C1 segment of cervical spinal cord (tissue), 14 donors: ENCODE data around the gene PCDHGB4.
"Not testable (repeated sequence)": the region's sequence is repeated elsewhere in the genome, so short reads cannot be mapped to it uniquely, and the experiment has no call there.

Source experiments
- DNase-seq, 14 donors: peaks; one replicate each; lab custom pipeline; 2025; lab: John Stamatoyannopoulos, UW

PCDHGB4 gene

GRCh38 chr5:141366016-141366896 lies 21.2 kb upstream of the PCDHGB4 start:
- DNase-seq: no peak

- DNase-seq: no peak
Measured at GRCh38 chr5:141369994-141370848, 17.3 kb upstream of the PCDHGB4 start, which contains the start of gene PCDHGB3. Gene PCDHGB3 (plus strand): TSS chr5:141370242. CDS start chr5:141370395, 153 bp downstream.

GRCh38 chr5:141371572-141372475 lies 15.7 kb upstream of the PCDHGB4 start:
- no peak for DNase-seq

GRCh38 chr5:141373673-141374317 lies 13.7 kb upstream of the PCDHGB4 start, which contains the start of gene PCDHGA6:
Gene PCDHGA6 (plus strand): TSS chr5:141373891. CDS start chr5:141374084, 193 bp downstream.
- DNase-seq: no peak

GRCh38 chr5:141374627-141375026 lies 12.9 kb upstream of the PCDHGB4 start:
- DNase-seq: no peak

- not testable (repeated sequence) for DNase-seq
Measured at GRCh38 chr5:141375444-141376155, 11.9 kb upstream of the PCDHGB4 start.

GRCh38 chr5:141382469-141383294 lies 4.8 kb upstream of the PCDHGB4 start, which contains the start of gene PCDHGA7:
Gene PCDHGA7 (plus strand): TSS chr5:141382742. CDS start chr5:141382900, 158 bp downstream.
- no peak for DNase-seq

- no peak for DNase-seq
Measured at GRCh38 chr5:141383345-141383744, 4.2 kb upstream of the PCDHGB4 start.

- DNase-seq: no peak
Measured at GRCh38 chr5:141384471-141385267, 2.8 kb upstream of the PCDHGB4 start.

GRCh38 chr5:141388661-141389060 lies 1.2 kb downstream of the PCDHGB4 start:
- no peak for DNase-seq

- no peak for DNase-seq
Measured at GRCh38 chr5:141389153-141390042, 1.9 kb downstream of the PCDHGB4 start.

GRCh38 chr5:141392429-141393198 lies 5.1 kb downstream of the PCDHGB4 start, which contains the start of gene PCDHGA8:
Gene PCDHGA8 (plus strand): TSS chr5:141392633. CDS start chr5:141392814, 181 bp downstream.
- no peak for DNase-seq

- DNase-seq: no peak
Measured at GRCh38 chr5:141393267-141393666, 5.8 kb downstream of the PCDHGB4 start.

GRCh38 chr5:141394401-141395187 lies 7.1 kb downstream of the PCDHGB4 start:
- DNase-seq: not testable (repeated sequence)
